Activated T-cell treated with anti-CD3 and anti-CD28 coated beads, Interleukin-2, amount 50 U/mL, for 24 hours (primary cell): ENCODE data around the gene NUP62.

Experiments used
- DNase-seq: peaks from one replicate; pipeline ENCODE4 v3.0.0-alpha.2; 2020
- H3K27ac Mint-ChIP-seq: 2 replicates; pipeline ENCODE4 v1.8.0; 2020; ENCODE audit warnings: mild to moderate bottlenecking, mixed read lengths
- H3K27me3 Mint-ChIP-seq: 2 replicates; pipeline ENCODE4 v1.8.0; 2020; ENCODE audit warnings: mixed read lengths
- H3K36me3 Mint-ChIP-seq: 2 replicates; pipeline ENCODE4 v1.8.0; 2020; ENCODE audit warnings: low read depth, mixed read lengths
- H3K4me1 Mint-ChIP-seq: 2 replicates; pipeline ENCODE4 v1.8.0; 2020; ENCODE audit warnings: low read depth, mixed read lengths
- H3K4me3 Mint-ChIP-seq: 2 replicates; pipeline ENCODE4 v1.8.0; 2020; ENCODE audit warnings: mild to moderate bottlenecking, moderate library complexity, mixed read lengths
- H3K9me3 Mint-ChIP-seq: 2 replicates; pipeline ENCODE4 v1.8.0; 2020; ENCODE audit warnings: mixed read lengths

The NUP62 gene

GRCh38 chr19:49878744-49879070 lies 50.6 kb downstream of the NUP62 start:
- Mint-ChIP-seq H3K9me3 (no peaks in the 10 kb centered on the region), H3K4me1 (peaks cover 36% of the 10 kb centered on the region), H3K27me3 (no peaks in the 10 kb centered on the region), H3K4me3 (no peak overlapping the region), H3K27ac (no peak overlapping the region), H3K36me3 (peaks cover 63% of the 10 kb centered on the region)
- no peak for DNase-seq

- DNase-seq = peak; percentile 99
- no peak overlapping the region for H3K27ac Mint-ChIP-seq
- H3K4me1 Mint-ChIP-seq = peaks cover 38% of the 10 kb centered on the region
- H3K27me3 Mint-ChIP-seq = no peaks in the 10 kb centered on the region
- H3K36me3 Mint-ChIP-seq = peaks cover 61% of the 10 kb centered on the region
- H3K9me3 Mint-ChIP-seq = no peaks in the 10 kb centered on the region
- no peak overlapping the region for H3K4me3 Mint-ChIP-seq
These were observed 51.2 kb downstream of the NUP62 start for GRCh38 chr19:49877879-49878743.

- no peaks in the 10 kb centered on the region for H3K9me3 Mint-ChIP-seq
- peaks cover 57% of the 10 kb centered on the region for H3K36me3 Mint-ChIP-seq
- DNase-seq = peak; percentile 95
- H3K4me3 Mint-ChIP-seq = no peak within 1 kb of the TSS
- peaks cover 41% of the 10 kb centered on the region for H3K4me1 Mint-ChIP-seq
- H3K27me3 Mint-ChIP-seq = no peaks in the 10 kb centered on the region
- no peak within 1 kb of the TSS for H3K27ac Mint-ChIP-seq
These were observed 52.1 kb downstream of the NUP62 start, which contains the start of the genes AKT1S1 and TBC1D17 for GRCh38 chr19:49877020-49877878. Gene AKT1S1 (minus strand): TSS chr19:49877355. CDS start chr19:49873295, 4,060 bp downstream. Gene TBC1D17 (plus strand): TSS chr19:49877702. CDS start chr19:49877724, 22 bp downstream.

- peaks cover 59% of the 10 kb centered on the region for H3K36me3 Mint-ChIP-seq
- H3K27ac Mint-ChIP-seq = no peak overlapping the region
- peaks cover 48% of the 10 kb centered on the region for H3K4me1 Mint-ChIP-seq
- H3K27me3 Mint-ChIP-seq = no peaks in the 10 kb centered on the region
- peak; percentile 98 for DNase-seq
- no peaks in the 10 kb centered on the region for H3K9me3 Mint-ChIP-seq
- H3K4me3 Mint-ChIP-seq = no peak overlapping the region
These were observed 52.8 kb downstream of the NUP62 start for GRCh38 chr19:49876422-49877019.

- Mint-ChIP-seq H3K27ac (no peak overlapping the region), H3K4me3 (no peak overlapping the region), H3K4me1 (peaks cover 48% of the 10 kb centered on the region), H3K27me3 (no peaks in the 10 kb centered on the region), H3K9me3 (no peaks in the 10 kb centered on the region), H3K36me3 (peaks cover 58% of the 10 kb centered on the region)
- peak; percentile 80 for DNase-seq
These were observed 53.4 kb downstream of the NUP62 start for GRCh38 chr19:49875857-49876421.

GRCh38 chr19:49875177-49875576 lies 54.1 kb downstream of the NUP62 start:
- Mint-ChIP-seq H3K4me3 (no peak overlapping the region), H3K4me1 (peaks cover 54% of the 10 kb centered on the region), H3K9me3 (no peaks in the 10 kb centered on the region), H3K27me3 (no peaks in the 10 kb centered on the region), H3K36me3 (peaks cover 57% of the 10 kb centered on the region), H3K27ac (no peak overlapping the region)
- DNase-seq = no peak

- Mint-ChIP-seq H3K4me1 (peaks cover 55% of the 10 kb centered on the region), H3K9me3 (no peaks in the 10 kb centered on the region), H3K27me3 (no peaks in the 10 kb centered on the region), H3K27ac (no peak overlapping the region), H3K4me3 (peak overlapping the region; percentile 6), H3K36me3 (peaks cover 54% of the 10 kb centered on the region)
- DNase-seq = no peak
These were observed 54.7 kb downstream of the NUP62 start for GRCh38 chr19:49874503-49875157.

- Mint-ChIP-seq H3K4me1 (peaks cover 48% of the 10 kb centered on the region), H3K27ac (no peak overlapping the region), H3K27me3 (no peaks in the 10 kb centered on the region), H3K4me3 (peak overlapping the region; percentile 15), H3K36me3 (peaks cover 47% of the 10 kb centered on the region), H3K9me3 (no peaks in the 10 kb centered on the region)
- no peak for DNase-seq
These were observed 55.5 kb downstream of the NUP62 start for GRCh38 chr19:49873834-49874233.

- Mint-ChIP-seq H3K36me3 (peaks cover 43% of the 10 kb centered on the region), H3K9me3 (no peaks in the 10 kb centered on the region), H3K27me3 (no peaks in the 10 kb centered on the region), H3K27ac (peak overlapping the region; percentile 18), H3K4me1 (peaks cover 40% of the 10 kb centered on the region), H3K4me3 (no peak overlapping the region)
- DNase-seq = no peak
These were observed 56.2 kb downstream of the NUP62 start for GRCh38 chr19:49873129-49873521.

GRCh38 chr19:49872245-49873128 lies 56.8 kb downstream of the NUP62 start:
- H3K4me1 Mint-ChIP-seq = peaks cover 38% of the 10 kb centered on the region
- DNase-seq = no peak
- H3K27me3 Mint-ChIP-seq = no peaks in the 10 kb centered on the region
- H3K9me3 Mint-ChIP-seq = no peaks in the 10 kb centered on the region
- no peak overlapping the region for H3K4me3 Mint-ChIP-seq
- peaks cover 43% of the 10 kb centered on the region for H3K36me3 Mint-ChIP-seq
- peak overlapping the region; percentile 84 for H3K27ac Mint-ChIP-seq

GRCh38 chr19:49871349-49871985 lies 57.8 kb downstream of the NUP62 start:
- no peaks in the 10 kb centered on the region for H3K27me3 Mint-ChIP-seq
- H3K9me3 Mint-ChIP-seq = no peaks in the 10 kb centered on the region
- no peak for DNase-seq
- peaks cover 43% of the 10 kb centered on the region for H3K4me1 Mint-ChIP-seq
- H3K36me3 Mint-ChIP-seq = peaks cover 50% of the 10 kb centered on the region
- H3K4me3 Mint-ChIP-seq = no peak overlapping the region
- peak overlapping the region; percentile 84 for H3K27ac Mint-ChIP-seq

- Mint-ChIP-seq H3K4me3 (no peak overlapping the region), H3K4me1 (peaks cover 48% of the 10 kb centered on the region), H3K9me3 (no peaks in the 10 kb centered on the region), H3K27ac (no peak overlapping the region), H3K27me3 (no peaks in the 10 kb centered on the region), H3K36me3 (peaks cover 61% of the 10 kb centered on the region)
- no peak for DNase-seq
These were observed 58.9 kb downstream of the NUP62 start for GRCh38 chr19:49870309-49870901.
